ENCODE results near the gene C4orf50.

DNA sequence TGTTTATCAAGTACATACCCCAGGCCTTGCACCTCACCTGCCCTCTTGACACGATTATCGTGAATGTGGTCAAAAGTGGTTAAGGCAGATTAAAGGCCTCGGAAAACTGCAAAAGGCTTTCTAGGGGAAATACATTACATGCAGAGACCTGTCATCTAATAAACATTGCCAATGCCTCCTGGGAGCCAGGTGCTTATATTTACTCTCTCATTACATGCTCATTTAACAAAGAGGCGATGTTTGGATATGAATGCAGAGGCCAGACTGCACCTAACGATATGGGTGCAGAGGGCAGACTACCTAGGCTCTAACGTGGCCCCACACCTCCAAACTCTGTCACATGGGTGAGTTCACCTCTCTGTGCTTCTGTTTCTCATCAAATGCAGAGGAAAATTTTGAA, 139.9 kb downstream of the C4orf50 start:
- no peak for TF ChIP-seq CTBP1 (IDR thresholded peaks at IDR 0.05; ENCODE audit: borderline replicate concordance)
- TF ChIP-seq SP1 (IDR thresholded peaks at IDR 0.05), result no peak
- no peak for TF ChIP-seq LEF1 (IDR thresholded peaks at IDR 0.05; ENCODE audit: borderline replicate concordance)
- TF ChIP-seq ARNT (IDR thresholded peaks at IDR 0.05), result no peak
- no peak for TF ChIP-seq NFRKB (IDR thresholded peaks at IDR 0.05)
- TF ChIP-seq FOXM1 (IDR thresholded peaks at IDR 0.05; ENCODE audit: borderline replicate concordance), result no peak
- no peak for TF ChIP-seq PKNOX1 (IDR thresholded peaks at IDR 0.05)
- no peak for TF ChIP-seq BHLHE40 (IDR thresholded peaks at IDR 0.05; ENCODE audit: borderline replicate concordance)
- no peak for TF ChIP-seq ZNF384 (IDR thresholded peaks at IDR 0.05)
- no peak for TF ChIP-seq ELF4 (IDR thresholded peaks at IDR 0.05)
